GM21360 (cell line): ENCODE data around the gene TACC2.

Experiments used
- ATAC-seq: cut with Tn5 transposase; IDR thresholded peaks from one replicate; pipeline ENCODE4 v1.9.1; 2021; ENCODE audit warnings: mild to moderate bottlenecking, moderate library complexity; ENCODE audit not compliant: unreplicated experiment

Gene TACC2

DNA sequence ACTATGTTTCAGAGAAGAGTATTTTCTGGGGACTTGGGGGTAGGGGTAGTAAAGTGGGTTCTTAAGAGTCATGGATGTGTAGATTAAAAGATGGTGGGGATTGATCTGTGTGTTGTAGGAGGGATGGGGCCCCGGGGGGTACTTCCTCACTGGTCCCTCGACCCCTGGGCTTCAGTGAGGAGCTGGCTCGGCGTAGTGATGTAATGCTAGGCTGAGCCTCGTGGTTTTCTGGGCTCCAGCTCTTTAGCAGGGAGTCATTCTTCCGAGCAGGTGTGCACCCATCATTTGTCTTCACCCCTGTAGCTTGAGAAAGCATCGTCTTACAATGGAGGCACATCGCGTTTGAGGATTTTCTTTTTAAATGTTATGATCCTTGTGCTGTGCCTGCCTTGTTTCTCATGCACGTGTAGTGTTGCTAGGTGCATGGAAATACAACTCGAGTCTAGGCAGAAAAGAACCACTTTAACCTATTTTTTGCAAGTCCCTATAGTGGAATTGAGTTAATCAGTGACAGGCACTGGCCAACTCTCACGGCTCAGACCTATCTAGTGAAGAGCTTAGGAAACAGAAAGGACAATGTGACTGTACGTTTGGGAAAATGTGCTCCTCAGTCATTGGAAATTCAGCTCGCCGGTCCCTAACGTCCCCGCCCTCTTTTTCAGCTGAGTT, 176.0 kb downstream of the TACC2 start:
- ATAC-seq: no peak

GRCh38 chr10:122165484-122166276, 176.7 kb downstream of the TACC2 start:
- no peak for ATAC-seq

GRCh38 chr10:122168101-122168500, 179.1 kb downstream of the TACC2 start:
- ATAC-seq: no peak

DNA sequence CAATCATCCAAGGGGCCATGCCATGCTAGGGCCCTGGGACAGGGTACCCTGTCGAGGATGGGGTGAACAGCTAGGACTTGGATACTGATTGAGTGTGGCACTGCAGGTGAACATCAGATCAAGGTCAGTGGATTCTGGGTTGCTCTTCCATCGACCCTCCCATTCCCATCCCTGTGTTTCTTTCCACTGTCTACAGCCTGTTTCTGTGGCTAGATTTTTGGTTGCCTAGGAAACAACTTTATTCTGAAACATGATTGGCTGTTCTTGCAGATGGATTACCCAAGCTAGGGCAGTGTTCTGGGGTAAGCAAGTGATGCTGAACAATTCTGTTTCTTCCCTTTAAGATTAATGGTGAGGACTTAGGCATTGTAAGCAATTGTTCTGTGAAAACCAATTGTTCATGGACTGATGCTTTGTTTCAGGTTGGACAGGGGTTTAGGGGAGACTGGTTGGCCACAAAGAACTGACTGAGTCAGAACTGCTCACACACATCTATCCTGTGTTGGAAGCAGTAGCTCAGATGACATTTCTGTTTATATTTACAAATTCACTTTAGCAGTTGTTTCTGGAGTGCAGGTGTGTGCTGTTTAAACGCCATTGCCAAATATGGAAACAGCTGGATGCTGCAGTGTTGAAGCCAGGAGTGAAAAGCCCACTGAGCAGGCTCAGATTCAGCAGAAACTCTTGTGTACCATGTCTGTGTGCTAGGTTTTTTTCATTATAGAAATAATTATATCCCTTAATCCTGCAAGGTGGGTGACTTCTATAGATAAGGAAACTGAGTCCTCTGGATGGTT, 179.8 kb downstream of the TACC2 start:
- no peak for ATAC-seq

DNA sequence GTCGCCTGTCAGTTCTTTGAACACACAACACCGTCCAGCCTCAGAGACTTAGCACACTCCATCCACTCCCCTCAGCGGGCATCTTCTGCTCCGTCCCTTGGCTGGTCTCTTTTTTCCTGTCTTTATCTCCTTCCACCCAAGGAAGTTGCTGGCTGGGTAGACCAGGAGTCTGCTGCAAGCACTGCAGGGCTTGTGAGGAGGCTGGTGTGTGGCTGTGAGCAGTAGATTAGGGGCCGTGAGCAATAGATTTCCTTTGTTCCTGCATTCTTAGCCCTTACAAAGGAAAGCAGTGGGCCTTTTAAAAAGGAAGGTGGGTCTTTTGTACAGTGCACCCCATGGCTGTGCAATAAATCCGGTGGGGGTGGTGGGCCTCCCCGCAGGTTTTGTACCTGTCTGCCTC, 181.8 kb downstream of the TACC2 start:
- ATAC-seq: no peak

- ATAC-seq: no peak
These were observed 182.5 kb downstream of the TACC2 start for GRCh38 chr10:122171302-122172075.

- ATAC-seq: no peak
These were observed 183.5 kb downstream of the TACC2 start for GRCh38 chr10:122172361-122173008.

DNA sequence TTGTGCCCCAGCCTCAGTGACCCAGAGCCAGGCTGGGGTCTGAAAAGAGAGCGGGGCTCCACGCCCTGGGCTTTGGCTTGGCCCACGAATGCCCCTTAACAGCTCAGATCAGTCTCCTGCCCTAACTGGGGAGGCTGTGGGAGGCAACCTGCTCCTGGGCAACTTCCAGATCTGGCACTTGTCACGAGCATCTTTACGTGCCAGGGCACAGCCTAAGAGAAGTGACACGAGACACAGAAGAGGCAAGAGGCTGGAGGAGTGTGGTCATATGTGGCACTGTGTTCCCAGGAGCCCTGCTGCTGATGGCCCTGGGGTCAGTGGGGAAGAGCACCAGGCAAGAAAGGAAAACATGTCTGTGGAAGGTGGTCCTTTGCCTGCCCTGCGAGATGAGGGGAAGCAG, 184.4 kb downstream of the TACC2 start:
- ATAC-seq: no peak

- no peak for ATAC-seq
These were observed 184.9 kb downstream of the TACC2 start for GRCh38 chr10:122173766-122174435.

- no peak for ATAC-seq
These were observed 187.6 kb downstream of the TACC2 start for GRCh38 chr10:122176232-122177213.

DNA sequence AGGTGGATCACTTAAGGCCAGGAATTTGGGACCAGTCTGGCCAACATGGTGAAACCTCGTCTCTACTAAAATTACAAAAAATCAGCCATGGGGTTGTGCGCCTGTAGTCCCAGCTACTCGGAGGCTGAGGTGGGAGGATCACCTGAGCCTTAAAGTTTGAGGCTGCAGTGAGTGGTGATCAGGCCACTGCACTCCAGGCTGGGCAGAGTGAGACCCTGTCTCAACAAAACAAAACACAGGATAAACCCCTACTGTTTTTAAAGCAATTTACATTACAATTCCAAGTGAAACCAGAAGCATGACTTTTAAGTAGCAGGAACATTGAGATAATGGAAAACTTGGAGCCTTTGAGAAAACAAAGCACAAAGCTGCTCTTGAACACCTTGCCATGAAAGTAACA, 189.7 kb downstream of the TACC2 start:
- ATAC-seq: no peak

GRCh38 chr10:122181041-122181732, 192.2 kb downstream of the TACC2 start:
- no peak for ATAC-seq

DNA sequence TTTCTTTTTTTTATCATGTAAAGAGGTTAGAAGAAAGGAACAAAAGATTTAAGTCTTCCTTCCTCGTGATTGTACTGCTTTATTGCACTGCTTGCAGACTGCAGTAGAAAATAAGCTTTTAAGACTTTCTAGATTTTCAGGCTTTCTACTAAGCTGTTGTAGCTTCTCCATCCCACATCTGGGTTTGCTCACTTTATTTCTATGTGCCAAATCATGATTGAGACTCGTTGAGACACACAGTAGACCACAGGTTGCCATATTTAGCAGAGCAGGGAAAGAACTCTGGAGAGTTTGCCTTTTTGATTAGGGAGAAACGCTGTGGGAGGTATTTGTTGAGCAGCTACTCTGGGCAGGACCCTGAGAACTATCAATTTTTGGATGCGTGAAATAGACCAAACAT, 192.9 kb downstream of the TACC2 start:
- ATAC-seq: no peak

GRCh38 chr10:122182308-122182707, 193.3 kb downstream of the TACC2 start:
- no peak for ATAC-seq

GRCh38 chr10:122184254-122184653, 195.3 kb downstream of the TACC2 start:
- ATAC-seq: no peak

DNA sequence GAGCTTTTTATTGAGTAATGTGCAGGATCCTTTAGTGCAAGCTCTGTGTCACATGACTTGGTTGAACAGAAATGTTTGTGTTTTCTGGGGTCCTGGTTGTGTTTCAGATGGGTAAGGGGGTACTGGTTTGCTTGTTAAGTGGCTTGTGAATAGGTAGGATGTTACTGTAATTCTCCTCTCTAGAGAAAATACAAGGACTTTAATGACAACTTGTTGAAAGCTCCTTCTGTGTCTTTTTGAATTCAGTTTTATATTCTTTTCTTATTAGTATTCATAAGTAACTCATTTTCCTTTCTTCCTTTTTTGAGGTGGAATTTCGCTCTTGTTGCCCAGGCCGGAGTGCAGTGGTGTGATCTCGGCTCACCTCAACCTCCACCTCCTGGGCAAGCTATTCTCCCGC, 196.7 kb downstream of the TACC2 start:
- no peak for ATAC-seq

DNA sequence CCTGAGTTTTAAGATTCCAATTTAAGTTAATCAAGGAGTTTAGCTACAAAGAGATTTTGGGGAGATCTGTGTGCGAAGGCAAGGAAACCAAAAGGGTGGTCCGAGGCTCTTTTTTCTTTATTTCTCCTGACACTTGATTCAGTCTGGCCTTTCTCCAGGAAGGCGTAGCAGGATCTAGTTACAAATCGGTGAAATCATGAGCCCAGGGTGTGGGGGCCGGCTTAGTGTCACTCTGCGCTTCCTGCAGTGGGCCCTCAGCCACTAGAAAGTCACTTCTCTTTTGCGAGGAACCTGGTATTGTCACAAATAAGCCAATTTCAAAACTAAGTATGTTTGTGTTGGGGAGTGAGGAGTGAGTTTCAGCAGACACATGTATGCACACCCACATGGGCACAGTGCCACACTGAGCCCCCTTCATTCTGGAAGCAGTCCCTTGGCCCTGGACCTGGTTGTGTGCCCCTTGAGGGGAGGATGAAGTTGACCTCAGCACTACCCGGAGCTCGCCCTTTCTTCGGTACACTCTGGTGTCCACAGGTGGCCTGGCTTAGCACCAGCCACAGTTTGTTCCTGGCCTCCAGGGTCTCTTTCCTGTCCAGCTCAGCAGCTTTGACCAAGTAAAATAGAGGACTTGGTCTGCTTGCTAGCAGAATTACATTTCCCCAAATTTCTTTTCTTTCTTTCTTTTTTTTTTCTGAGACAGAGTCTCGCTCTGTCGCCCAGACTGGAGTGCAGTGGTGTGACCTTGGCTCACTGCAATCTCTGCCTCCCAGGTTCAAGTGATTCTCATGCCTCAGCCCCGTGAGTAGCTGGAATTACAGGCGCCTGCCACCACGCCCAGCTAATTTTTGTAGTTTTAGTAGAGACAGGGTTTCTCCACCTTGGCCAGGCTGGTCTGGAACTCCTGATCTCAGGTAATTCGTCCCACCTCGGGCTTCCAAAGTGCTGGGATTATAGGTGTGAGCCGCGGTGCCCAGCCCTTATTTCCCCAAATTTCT, 198.2 kb downstream of the TACC2 start:
- no peak for ATAC-seq
